HG02642 (cell line): ENCODE data around the gene ACADVL.

Source experiments
- ATAC-seq: cut with Tn5 transposase; IDR thresholded peaks from one replicate; pipeline ENCODE4 v1.9.1; 2021; ENCODE audit warnings: mild to moderate bottlenecking; ENCODE audit not compliant: unreplicated experiment, poor library complexity

ACADVL gene

GRCh38 chr17:7215652-7216180 is 4.0 kb upstream of the ACADVL start:
- ATAC-seq, result no peak

- ATAC-seq, result no peak
These were observed 3.3 kb upstream of the ACADVL start for GRCh38 chr17:7216242-7217112.

GRCh38 chr17:7217113-7217987 is 2.4 kb upstream of the ACADVL start:
- no peak for ATAC-seq

- ATAC-seq, result no peak
These were observed 1.6 kb upstream of the ACADVL start for GRCh38 chr17:7218166-7218565.

- no peak for ATAC-seq
These were observed 980 bp upstream of the ACADVL start for GRCh38 chr17:7218758-7219157.

GRCh38 chr17:7219229-7219811 is 418 bp upstream of the ACADVL start:
- ATAC-seq, result no peak

GRCh38 chr17:7220593-7221277 is 997 bp downstream of the ACADVL start:
- ATAC-seq, result no peak

GRCh38 chr17:7221278-7222092 is 1.7 kb downstream of the ACADVL start:
- ATAC-seq, result no peak

GRCh38 chr17:7222093-7222971 is 2.6 kb downstream of the ACADVL start:
- no peak for ATAC-seq

- ATAC-seq, result no peak
These were observed 3.2 kb downstream of the ACADVL start for GRCh38 chr17:7222972-7223292.

- no peak for ATAC-seq
These were observed 3.6 kb downstream of the ACADVL start for GRCh38 chr17:7223375-7223774.

- ATAC-seq, result no peak
These were observed 4.4 kb downstream of the ACADVL start for GRCh38 chr17:7224110-7224509.

- ATAC-seq, result no peak
These were observed 4.9 kb downstream of the ACADVL start for GRCh38 chr17:7224661-7225111.

GRCh38 chr17:7225711-7226331 is 6.1 kb downstream of the ACADVL start:
- no peak for ATAC-seq

GRCh38 chr17:7226721-7227710 is 7.3 kb downstream of the ACADVL start:
- ATAC-seq, result no peak

- no peak for ATAC-seq
These were observed 9.2 kb downstream of the ACADVL start for GRCh38 chr17:7228920-7229319.

GRCh38 chr17:7229504-7229903 is 9.8 kb downstream of the ACADVL start:
- ATAC-seq, result no peak
